ENCODE data around the gene ZNF609.

Gene ZNF609, protein sequence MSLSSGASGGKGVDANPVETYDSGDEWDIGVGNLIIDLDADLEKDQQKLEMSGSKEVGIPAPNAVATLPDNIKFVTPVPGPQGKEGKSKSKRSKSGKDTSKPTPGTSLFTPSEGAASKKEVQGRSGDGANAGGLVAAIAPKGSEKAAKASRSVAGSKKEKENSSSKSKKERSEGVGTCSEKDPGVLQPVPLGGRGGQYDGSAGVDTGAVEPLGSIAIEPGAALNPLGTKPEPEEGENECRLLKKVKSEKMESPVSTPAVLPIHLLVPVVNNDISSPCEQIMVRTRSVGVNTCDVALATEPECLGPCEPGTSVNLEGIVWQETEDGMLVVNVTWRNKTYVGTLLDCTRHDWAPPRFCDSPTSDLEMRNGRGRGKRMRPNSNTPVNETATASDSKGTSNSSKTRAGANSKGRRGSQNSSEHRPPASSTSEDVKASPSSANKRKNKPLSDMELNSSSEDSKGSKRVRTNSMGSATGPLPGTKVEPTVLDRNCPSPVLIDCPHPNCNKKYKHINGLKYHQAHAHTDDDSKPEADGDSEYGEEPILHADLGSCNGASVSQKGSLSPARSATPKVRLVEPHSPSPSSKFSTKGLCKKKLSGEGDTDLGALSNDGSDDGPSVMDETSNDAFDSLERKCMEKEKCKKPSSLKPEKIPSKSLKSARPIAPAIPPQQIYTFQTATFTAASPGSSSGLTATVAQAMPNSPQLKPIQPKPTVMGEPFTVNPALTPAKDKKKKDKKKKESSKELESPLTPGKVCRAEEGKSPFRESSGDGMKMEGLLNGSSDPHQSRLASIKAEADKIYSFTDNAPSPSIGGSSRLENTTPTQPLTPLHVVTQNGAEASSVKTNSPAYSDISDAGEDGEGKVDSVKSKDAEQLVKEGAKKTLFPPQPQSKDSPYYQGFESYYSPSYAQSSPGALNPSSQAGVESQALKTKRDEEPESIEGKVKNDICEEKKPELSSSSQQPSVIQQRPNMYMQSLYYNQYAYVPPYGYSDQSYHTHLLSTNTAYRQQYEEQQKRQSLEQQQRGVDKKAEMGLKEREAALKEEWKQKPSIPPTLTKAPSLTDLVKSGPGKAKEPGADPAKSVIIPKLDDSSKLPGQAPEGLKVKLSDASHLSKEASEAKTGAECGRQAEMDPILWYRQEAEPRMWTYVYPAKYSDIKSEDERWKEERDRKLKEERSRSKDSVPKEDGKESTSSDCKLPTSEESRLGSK (N-terminal part only)

DNA sequence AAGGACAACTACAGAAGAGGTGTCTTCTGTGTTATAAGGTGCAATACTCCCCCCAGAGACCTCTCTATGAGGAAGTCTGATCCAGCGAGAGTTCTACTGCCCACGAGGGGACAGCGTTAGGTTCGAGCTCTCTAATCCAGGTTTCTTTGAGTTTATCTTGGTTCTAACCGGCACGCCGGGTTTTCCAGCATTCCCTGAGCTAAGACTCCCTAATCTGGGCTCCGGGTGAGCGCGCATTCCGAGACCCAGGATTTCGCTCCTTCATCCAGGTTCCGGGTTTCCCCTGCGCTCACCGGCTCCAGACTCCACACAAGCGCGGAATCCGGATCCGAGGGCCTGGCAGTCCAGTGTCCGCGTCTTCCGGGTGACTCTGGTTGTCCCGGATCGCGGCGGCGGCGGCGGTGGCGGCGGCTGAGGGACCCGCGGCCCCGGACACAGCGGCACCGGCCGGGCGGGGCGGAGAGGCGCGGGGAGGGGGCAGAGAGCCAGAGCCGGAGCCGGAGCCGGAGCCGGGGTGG lies at the start of gene ZNF609:
Gene ZNF609, plus strand, starts transcription at position 373 of the 518 bp plus-strand sequence. CDS start 38,842 bp downstream, outside the sequence.
- DNase-seq, result peak; percentile 88

DNA sequence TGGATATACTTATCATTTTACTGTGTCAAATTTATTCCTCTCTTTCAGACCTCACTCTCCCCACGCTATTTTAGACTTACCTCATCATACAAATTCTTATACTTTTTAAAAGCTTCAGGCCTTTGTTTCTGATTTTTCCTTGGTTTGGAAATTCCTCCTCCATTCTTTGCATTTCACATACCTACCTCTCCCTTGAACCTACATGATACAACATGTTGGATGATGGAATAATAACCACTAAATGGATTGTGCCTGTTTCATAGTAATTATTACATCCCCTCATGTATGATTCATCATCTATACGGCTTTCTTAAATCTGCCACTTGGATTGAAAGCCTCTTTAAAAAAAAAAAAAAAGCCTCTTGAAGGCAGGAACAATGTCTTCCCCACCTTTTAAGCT lies 48.2 kb upstream of the ZNF609 start:
- no peak for DNase-seq

DNA sequence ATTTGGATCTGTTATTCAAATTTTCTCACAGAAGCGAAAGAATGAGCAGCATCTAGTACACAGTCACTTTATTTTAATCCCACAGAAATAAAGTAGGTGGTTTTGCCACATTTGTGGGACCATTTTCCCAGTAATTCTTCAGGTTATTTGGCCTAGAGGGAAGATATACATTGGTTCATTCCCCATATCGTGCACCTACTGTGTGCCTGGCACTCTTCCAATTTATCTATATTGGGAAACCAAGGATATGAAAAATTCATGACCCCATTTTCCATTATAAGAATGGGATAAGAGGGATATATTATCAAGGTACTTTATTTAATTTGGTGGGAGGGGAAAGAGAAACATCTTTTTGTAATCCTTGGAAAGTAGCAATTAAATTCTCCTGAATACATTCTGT lies 37.7 kb upstream of the ZNF609 start:
- no peak for DNase-seq

DNA sequence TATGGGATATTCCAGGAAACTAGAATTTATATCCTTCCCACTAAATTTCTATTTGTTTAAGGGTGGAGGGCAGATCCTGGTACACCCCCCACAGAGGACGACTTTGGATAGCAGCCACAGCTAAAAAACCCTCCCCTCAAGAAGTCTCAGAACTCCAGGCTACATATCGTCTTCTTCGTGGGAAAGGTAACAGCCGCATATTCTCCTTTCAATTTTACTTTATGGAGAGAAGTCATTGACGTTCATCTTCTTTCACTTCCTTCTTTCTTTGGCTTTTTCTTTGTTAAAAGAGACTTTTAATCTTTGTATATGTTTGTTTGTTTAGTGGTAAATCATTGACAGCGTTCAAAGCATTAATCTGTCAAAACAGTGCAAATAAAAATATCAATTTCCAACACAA lies 36.4 kb upstream of the ZNF609 start:
- no peak for DNase-seq

DNA sequence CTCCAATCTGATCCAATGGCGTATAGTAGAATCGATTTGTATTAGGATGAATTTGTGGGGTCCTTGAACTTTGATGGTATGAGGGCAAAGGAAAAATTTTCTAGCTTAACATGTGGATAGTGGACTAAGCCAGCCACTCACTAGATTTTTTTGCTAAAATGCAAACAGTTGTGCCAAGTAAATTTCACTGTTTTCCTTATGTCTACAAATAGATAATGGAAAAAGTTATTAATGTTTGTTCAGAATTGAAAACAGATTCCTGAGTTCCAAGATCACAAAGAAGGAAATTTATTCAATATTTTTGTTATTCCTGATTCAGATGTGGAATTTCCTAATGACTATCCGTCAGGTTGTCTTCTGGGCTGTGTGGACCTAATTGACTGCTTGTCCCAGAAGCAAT lies 35.2 kb upstream of the ZNF609 start:
- no peak for DNase-seq

DNA sequence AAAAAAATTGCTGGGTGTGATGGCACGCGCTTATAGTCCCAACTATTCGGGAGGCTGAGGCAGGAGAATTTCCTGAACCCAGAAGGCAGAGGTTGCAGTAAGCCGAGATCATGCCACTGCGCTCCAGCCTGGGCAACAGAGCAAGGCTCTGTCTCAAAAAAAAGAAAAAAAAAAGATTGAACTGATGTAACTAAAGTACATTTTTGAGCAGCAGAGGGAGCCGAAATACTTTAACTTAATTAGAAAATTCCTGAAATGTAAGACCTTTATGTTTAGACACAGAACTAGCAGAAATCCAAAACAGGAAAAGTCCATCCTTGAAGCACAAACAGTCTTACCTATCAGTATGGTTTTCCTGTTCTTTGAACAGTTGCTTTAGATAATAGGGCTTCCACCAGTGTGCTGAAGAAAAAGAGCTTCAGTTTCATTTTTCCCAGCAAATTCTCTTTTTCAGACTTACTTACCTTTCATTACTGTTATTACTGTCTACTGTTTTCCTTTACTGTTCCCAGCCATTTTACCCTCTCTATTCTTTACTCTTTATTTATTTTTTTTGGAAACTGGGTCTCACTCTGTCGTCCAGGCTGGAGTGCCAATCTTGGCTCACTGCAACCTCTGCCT lies 33.4 kb upstream of the ZNF609 start:
- peak; percentile 39 for DNase-seq

DNA sequence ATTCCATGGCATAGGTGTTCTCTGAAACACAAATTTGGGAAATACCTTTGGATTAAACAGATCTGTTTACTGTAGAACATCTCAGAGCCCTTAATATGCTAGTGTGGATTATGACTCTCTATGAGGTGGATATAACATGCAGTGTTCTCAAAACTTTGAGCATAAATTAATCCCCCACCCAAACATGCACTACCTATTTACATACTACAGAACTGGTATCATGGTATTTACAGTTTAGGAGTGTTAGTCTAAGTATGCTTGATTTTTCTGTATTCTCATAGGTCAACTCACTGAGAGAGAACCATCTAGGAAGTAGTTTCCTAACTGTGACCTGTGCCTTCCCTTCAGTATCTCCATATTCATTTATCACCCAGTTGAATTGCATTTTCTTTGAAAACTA lies 30.9 kb upstream of the ZNF609 start:
- no peak for DNase-seq

DNA sequence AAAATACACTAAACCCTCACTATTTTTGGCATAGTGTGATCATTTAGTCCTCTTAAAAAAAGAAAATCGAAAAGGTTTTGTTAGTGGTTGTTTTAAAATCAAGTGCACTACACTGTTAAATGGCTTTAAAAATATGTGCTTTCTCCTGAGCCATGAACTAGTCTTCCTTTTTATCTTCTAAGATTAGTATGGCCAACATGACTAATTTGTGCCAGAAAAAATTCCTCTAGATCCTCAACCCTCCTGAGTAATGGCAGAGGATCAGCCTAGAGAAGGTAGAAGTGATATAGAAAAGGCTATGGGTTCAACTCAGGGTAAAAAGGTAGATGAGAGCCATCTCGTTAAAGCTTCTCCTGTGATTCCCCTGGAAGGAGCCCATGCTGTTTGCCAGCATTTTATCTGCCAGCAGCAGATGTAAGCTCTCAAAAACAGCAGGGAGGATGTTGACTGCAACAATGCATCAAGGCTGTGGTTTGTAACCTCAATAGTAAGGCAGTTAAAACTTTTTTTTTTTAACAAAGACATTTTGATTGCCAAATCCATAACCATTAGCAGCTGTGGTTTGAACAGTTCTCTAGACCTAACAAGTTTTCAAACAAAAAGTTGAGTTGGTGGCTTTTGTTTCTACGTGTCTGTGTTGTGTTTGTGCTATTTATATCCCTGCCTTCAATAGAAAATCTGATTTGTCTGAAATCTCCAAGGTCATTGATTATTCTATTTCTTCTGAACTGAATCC lies 30.2 kb upstream of the ZNF609 start:
- DNase-seq, result peak; percentile 86

DNA sequence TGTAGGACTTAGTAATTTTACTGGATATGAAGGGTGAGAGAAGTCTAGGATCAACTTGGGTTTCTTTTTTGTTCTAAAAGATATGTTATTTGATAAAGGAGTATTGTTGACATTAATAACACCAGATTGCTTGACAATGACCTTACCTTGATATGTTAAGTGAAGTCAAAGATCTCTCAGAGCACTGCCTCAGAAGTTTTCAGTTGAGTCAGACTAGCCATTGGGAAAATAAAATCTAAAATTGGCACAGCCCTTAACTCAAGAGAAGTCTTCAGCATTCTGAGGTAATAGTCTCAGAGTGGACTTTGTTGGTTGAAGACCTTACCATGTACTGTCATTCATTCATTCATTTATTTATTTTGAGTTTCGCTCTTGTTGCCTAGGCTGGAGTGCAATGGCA lies 22.4 kb upstream of the ZNF609 start:
- DNase-seq, result no peak

DNA sequence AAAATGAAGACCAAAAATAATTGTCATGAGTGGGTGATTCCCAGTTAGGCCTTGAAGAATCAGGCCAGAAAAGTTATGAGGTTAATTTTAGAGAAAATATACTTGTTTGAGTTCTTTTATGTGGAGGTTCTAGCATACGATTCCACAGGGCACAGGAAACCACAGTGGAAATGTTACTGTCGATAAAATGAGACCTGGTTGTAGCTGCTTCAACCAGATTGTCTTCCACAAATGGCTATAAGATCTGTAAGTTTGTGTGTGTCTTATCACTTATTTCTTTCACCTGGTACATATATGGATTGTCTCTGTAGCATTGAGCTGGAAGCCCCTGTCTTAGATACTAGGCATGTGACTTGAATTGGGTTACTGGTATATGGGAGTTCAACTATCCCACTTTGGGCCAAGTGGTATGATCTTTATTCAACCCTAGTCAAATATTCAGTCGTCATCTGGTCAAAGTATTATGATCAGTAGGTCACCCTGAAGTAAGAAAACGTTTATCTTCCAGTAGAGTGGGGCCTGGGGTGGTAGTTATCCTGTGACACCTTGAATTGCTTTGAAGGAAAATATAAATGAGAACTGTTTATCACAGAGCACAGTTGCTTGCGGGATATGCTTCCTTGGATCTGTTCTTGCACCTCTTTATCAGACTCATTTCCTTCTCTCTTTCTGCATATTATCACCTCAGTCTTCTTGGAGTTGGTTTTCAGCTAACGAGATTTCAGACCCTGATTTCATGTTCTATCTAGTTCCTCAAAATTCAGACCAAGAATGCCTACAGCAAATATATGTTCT lies 21.5 kb upstream of the ZNF609 start:
- DNase-seq, result peak; percentile 91

DNA sequence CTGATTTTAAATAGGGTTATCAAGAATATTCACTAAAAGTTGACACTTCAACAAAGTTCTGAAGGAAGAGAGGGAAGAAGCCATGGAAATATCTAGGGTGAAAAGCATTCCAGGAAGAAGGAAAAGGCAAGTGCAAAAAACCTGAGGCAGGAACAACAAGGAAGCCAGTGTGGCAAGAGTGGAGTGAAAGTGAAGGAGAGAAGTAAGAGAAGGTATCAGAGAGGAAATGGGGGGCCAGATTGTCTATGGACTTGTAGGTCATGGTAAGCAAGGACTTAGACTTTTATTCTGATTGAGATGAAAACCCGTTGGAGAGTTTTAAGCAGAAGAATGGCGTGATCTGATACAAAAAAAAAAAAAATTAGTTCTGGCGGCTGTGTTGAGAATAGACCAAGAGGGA lies 18.5 kb upstream of the ZNF609 start:
- no peak for DNase-seq

DNA sequence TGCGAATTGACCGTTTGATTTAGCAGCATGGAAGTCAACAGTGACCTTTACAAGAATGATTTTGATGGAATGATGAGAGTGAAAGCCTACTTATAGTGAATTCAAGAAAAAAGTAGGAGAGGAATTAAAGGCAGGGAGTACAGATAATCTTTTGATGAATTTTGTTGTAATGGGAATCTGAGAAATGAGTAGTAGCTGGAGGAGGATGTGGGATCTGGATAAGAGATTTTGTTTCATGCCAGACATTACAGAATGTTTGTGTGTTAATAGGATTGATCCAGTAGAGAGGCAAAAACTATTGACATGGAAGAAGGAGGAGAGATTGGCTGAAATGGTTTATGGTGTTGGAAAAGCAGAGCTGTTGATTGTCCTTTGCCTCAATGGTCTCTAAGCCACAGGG lies 17.4 kb upstream of the ZNF609 start:
- no peak for DNase-seq

DNA sequence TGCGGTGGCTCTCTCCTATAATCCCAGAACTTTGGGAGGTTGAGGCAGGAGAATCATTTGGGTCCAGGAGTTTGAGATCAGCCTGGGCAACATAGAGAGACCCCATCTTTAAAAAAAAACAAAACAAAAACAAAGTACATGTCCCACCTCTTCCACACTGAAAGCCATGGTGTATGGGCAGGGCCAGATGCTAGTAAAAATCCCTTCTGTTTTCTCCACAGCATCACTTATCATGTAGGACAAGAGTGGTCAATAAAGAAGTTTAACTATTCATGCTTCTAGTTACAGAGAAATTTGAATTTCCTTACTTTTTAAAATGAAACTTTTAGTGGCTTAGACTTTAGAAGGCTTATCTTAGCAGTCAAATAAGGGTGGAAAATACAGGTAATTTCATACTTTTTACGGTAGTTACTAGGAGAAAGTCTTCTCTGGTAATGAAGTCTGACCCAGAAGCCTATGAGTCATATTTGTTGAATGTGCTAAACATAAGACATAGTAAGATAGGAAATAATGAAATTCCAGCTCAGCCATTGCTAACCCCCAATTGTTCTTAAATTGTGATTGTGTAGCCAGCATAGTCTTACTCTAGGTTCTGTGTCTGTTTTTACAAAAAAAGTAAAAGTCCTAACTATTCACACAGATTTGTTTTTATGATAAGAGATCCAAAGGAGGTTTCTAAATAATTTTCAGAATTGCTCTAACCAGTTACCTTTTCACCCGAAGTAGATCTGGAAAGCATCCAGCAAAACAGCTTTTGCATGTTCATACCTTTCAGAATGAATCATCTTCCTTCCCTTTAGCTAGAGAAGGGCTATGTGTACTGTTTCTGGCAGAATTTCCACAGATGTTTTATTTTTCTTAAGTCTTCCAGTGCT lies 16.4 kb upstream of the ZNF609 start:
- no peak for DNase-seq

DNA sequence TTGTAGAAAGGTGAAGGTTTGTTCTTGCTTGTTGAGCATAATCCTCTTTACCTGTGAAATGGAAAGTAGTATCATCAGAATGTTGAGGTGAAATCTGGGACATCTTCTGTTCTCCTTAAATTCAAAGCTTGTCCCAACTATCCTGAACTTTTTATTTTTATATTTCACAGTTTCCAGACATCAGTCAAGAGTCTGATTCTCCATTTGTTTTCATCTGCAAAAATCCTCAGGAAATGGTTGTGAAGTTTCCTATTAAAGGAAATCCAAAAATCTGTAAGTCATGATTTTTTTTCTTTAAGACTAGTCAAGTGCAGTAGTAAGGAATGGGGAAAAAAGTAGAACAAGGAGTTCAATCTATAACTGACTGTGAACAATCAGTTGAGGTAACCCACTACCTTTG lies 15.5 kb upstream of the ZNF609 start:
- DNase-seq, result no peak

DNA sequence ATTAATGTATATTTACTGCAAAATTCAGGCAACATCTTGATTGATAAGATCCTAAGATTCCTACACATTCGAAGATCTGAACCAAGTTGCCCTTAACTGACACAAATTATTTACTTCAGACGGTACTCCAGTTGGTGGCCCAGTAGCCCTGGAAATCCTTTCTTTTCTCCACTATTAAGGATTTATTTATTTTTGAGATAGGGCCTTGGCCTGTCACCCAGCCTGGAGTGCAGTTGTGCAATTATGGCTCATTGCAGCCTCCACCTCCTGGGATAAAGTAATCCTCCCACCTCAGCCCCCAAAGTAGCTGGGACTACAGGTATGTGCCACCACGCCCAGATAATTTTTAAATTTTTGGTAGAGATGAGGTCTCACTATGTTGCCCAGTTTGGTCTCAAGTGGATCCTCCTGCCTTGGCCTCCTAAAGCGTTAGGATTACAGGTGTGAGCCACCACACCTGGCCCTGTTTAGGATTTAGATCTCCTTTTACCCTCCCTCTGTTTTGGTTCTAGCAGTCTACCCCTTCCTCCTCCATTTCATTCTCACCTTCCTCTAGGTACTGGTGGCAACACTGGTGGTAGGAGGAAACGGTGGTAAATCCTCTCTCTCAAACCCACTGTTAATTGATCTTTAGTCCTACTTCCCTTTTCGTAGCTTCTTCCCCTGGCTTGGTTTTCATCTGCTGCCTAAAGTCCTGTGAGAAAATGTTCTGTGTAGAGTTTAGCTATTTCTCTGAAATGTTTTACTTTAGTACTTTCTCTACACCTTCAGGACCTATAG lies 12.7 kb upstream of the ZNF609 start:
- no peak for DNase-seq

DNA sequence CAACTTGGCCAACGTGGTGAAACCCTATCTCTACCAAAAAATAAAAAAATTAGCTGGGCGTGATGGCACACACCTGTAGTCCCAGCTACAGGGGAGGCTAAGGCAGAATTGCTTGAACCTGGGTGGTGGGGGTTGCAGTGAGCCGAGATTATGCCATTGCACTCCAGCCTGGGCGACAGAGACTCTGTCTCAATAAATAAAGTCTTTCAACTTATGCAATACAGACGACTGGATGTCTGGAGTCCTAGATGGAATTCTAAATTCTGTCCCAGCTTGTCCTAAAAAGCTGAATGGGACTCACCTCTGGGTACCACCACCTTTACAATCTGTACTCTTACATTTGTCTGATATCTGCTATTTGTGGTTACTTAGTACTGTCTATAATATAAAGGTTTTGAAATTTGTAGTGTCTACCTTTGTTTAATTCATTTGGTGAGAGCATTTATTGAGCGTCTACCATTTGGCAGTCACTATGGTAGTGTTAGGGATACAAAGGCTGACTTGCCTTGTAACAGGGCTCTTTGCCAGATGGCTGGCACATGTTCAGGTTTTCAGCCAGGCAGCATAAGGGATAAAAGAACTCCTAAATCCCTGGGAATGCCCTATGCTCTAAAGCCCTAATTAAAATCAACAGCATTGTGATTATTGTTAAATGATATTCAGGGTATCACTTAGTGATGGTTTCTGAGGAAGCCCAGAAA lies 7.2 kb upstream of the ZNF609 start:
- no peak for DNase-seq

DNA sequence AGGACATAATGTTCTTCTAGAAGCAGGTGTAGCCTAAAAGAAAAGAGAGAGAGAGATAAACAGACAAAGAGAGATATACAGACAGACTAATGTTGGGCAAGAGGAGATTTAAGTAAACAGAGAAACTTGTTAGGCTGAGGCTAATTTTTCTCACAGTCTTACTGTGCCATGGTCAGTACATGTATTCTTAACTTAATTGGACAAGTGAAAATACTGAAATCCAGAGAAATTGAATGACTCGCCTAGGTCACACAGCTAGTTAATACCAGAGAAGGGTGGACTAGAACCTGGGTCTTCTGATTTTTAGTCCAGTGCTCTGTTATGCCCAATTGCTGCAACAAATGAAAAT lies 6.7 kb upstream of the ZNF609 start:
- no peak for DNase-seq

DNA sequence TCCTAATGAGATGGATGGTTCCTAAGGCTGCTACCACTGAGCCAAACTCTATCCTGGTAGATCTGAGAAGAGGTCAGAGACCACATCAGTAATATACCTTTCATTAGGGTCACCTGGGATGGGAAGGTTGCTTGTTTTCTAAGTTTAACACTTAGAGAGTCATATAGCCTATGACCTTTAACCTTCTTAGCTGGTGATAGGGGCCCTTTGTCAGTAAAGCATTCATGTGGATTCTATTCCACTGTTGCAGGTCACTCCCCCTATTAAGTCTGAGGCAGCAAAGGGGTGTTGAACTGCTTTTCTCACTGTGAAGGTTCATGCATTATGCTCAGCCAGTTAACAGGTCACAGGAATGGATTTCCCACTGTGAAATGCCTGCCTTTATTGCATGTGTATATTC lies 6.1 kb upstream of the ZNF609 start:
- no peak for DNase-seq

DNA sequence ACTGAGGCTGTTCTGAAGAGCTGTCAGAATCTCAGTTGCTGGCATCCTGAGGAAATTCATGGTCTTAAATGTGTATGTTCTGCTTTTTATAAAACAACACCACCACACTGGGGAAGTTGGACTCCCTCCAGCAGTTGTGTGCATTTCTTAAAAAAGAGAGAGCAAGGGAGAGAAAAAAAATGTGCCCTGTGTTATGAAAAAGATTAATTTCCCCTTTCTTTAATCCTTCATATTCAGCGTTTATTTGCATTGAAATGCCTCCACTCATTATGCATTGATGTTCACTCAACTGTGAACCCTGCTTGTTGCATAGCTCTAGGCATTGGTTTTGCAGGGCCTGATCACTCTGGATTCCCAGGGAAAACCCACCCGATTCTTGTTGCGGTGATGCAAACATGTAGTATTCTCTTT lies 4.4 kb upstream of the ZNF609 start:
- peak; percentile 42 for DNase-seq

Data from hematopoietic multipotent progenitor cell treated with erythropoietin and hydrocortisone succinate and interleukin-3 and kit ligand, for 8 days (in vitro differentiated cells).